NCI-H2196 (cell line): ENCODE results near the gene DNM1.
"Not testable (repeated sequence)": the region's sequence is repeated elsewhere in the genome, so short reads cannot be mapped to it uniquely, and the experiment has no call there.

ENCODE experiments used
- DNase-seq: peaks from one replicate; lab custom pipeline; 2025; ENCODE audit not compliant: unreplicated experiment; lab: John Stamatoyannopoulos, UW

Gene DNM1

DNA sequence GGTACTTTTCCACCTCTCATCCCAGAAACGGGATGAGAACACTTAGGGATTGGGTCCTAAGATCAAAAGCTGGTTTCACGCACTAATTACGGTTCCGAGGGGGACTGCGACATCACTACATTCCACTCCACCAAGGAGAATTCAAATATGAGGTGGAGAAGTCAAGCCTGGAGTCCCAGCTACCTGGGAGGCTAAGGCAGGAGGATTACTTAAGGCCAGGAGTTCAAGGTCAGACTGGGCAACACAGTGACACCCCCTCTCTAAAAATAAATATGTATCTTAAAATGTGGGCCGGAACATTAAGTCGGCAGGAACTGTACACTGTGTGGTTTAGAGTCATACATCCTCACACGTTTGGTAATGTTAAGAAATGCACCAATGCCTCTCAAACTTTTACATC lies 71.1 kb downstream of the DNM1 start:
- no peak for DNase-seq

DNA sequence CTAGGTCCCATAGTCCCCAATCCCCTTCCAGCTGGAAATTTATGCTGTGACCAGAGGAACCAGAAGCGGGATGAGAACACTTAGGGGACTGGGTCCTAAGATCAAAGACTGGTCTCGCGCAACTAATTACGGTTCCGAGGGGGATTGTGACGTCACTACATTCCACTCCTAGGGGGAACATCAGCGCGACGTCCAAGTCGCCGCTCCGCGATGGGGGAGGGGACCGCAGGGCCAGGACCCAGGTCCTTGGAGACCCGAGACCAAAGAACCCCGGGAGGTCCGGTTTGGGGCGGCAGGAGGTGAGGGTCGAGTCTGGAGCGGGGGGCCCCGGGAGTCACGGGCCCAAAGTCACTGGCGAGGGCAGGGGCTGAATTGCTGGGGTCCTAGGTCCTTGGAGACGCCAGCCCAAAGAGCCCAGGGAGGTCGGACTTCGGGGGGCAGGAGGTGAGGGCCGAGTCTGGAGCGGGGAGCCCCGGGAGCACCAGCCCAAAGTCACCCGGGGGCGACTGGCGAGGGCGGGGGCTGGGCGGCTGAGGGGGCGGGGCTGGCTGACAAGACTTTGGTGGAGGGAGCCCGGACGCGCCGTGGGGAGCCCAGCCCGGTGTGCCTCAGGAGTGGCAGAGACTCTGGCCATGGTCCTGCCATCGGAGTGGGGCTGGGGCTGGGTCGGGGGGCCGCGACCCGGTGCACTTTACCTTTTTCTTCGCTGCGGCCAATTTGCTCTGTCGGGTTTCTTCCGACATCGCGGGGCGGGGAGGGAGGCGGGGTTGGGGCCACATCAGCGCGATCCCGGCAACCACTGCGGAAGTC lies 72.2 kb downstream of the DNM1 start, which contains the start of gene GOLGA2:
GOLGA2 (minus strand) TSS at position 810 of the 810 bp plus-strand sequence; CDS start at position 779, 31 bp downstream.
- no peak for DNase-seq

DNA sequence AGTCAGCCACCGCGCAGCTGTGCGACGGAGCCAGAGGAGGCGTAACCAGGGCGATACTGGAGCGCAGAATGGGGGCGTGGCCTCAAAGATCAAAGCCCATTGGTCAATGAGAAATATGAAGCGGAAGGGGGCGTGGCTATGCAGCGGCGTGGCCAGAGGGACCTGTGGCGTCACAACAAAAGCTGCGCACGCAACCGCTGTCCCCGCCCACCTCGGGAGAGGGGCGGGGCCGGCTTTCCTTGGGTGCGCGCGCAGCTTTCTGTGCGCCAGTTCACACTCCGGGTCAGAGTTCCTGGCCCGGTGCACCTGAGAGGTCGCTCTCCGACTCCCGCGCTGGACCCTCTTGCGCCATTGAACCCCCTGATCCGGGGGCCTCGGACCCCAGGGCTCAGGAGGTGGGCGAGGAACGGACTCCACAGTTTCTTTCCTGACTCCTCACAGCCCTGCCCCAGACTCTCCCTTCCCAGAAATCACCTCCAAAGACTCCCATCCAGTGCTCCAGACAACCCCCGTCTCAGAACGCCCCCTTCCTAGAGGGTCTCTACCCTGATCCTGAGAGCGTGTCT lies 72.9 kb downstream of the DNM1 start, which contains the start of gene SWI5:
SWI5 (plus strand) TSS at position 269 of the 566 bp plus-strand sequence.
- peak; percentile 99 for DNase-seq

DNA sequence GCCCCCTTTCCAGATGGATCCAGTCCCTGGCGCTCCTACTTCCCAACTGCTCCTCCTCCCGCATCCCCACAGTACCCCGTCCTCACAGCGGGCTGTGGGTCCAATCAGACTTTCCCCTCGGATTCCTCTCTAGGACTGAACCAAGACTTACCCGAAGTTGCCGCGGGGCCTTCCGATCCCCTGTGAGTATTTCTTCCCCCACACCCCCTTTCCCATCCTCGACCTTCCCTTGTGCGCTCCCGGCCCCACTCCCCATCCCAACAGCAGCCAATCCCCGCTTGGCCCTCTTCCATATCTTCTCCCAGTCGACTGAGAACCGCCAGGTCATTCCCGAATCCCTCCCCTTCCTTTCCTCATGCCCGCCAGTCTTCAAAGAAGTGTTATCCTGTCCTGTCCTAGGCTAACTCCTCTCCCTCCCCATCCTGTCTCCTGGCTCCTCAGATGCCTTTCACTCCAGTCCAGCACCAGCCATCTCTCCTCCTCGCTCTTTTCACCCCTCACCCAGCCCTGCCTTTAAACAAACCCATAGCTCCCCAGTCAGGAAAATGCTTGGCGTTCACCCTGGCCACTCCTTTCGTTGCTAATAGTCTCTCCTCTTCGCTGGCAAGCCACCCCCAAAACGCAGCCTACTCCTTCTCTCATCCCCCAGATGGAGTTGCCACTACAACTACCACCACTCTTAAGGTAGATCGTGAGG lies 73.5 kb downstream of the DNM1 start:
- no peak for DNase-seq

DNA sequence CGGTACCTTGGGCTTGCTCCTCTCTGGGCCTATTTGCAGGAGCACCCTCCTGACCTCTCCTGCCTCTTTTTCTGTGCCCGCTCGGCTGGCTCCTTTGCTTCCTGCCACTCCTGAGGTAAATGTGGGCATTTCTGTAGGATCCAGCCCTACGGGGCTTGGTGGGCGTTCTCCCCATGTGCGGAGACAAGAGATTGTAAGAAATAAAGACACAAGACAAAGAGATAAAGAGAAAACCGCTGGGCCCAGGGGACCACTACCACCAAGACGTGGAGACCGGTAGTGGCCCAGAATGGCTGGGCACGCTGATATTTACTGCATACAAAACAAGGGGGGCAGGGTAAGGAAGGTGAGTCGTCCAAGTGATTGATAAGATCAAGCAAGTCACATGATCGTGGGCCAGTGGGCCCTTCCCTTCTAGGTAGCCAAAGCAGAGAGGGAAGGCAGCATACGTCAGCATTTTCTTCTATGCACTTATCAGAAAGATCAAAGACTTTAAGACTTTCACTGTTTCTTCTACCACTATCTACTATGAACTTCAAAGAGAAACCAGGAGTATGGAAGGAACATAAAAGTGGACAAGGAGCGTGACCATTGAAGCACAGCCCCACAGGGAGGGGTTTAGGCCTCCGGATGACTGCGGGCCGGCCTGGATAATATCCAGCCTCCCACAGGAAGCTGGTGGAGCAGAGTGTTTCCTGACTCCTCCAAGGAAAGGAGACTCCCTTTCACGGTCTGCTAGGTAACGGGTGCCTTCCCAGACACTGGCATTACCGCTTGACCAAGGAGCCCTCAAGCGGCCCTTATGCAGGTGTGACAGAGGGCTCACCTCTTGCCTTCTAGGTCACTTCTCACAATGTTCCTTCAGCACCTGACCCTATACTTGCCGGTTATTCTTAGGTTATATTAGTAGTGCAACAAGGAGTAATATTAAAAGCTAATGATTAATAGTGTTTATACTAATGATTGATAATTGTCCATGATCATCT lies 76.2 kb downstream of the DNM1 start:
- DNase-seq: not testable (repeated sequence)

DNA sequence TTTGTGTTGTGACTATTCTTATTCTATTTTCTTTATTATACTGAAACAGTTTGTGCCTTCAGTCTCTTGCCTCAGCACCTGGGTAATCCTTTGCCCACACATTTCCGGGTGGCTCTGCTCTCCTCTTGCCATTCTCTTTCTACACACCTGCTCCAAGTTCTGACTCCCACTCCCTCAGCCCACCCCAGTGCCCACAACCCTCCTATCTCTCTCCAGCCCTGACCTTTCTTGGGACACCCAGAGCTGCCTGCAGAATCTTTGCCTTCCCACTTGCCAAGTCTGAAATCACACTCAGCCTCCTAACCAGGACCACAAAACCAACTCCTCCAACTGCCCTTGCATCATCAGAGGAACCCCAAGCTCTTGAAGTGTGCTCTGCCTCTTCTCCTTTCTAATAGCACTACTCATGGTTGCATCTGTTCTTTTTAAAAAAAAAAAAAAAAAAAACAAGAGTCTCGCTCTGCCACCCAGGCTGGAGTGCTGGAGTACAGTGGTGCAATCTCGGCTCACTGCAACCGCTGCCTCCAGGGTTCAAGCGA lies 77.0 kb downstream of the DNM1 start:
- no peak for DNase-seq

DNA sequence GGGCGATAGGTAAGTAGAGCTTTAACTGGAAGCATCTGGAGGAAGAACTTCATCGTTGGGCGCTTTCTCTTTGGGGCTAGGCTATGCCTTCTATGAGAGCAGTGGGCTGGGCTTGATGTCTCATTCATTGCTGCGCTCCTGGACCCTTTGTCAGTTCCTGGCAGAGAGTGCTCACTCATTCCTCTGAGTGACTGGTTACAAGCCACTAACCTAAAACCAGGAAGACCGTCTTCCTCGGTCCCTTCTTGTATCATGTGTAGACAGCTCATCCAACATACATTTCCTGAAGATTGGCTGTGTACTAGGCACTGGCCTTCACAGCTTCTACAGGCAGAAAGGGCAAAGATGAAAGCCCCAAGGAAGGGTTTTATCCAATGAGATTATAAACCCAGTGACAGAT lies 79.3 kb downstream of the DNM1 start:
- DNase-seq: no peak

DNA sequence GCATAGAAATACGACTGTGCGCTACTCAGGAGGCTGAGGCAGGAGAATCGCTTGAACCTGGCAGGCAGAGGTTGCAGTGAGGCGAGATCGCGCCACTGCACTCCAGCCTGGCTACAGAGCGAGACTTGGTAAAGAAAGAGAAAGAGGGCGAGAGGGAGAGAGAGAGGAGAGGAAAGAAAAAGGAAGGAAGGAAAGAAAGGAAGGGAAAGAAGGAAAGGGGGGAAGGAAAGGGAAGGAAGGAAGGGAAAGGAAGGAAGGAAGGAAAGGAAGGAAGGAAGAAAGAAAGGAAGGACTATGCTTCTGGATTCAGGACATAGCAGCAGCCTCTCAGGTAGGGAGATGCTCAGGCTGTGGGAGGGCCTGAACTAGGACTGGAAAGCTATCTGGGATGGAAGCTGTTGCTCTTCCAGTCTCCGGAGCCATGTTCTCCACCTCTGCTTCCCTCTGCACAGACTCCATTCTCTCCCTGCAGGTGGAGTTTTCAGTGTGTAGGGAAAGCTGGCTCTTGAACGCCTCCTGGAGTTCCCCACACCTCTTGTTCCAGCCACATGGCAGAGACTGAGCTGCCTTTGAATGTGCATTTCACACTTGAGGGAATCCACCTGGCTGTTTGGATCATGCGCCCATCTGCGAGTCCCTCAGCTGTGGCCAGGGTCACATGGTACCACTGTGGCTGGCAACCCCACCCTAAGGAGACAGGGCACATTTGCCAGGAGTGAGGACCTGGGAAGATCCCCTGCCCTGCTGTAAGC lies 82.0 kb downstream of the DNM1 start:
- DNase-seq: no peak

DNA sequence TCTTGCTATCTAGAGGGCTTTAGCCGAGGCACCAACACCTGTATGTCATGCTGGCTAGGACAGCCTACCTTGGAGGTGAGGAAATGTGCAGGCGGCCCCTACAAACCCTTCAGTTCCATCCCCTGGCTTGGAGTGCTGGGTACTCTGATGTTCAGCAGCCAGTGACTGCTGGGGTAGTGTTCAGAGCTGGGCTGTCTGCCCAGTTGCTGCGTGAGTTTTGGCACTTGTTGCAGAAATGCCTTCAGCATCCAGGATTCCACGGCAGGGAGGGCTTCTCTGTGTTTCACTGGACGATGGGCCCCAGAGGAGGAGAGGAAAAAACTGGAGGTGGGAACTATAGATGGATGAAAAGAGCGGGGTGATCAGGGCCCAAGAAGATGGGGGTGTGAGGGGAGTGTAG lies 83.3 kb downstream of the DNM1 start:
- DNase-seq: peak; percentile 36

DNA sequence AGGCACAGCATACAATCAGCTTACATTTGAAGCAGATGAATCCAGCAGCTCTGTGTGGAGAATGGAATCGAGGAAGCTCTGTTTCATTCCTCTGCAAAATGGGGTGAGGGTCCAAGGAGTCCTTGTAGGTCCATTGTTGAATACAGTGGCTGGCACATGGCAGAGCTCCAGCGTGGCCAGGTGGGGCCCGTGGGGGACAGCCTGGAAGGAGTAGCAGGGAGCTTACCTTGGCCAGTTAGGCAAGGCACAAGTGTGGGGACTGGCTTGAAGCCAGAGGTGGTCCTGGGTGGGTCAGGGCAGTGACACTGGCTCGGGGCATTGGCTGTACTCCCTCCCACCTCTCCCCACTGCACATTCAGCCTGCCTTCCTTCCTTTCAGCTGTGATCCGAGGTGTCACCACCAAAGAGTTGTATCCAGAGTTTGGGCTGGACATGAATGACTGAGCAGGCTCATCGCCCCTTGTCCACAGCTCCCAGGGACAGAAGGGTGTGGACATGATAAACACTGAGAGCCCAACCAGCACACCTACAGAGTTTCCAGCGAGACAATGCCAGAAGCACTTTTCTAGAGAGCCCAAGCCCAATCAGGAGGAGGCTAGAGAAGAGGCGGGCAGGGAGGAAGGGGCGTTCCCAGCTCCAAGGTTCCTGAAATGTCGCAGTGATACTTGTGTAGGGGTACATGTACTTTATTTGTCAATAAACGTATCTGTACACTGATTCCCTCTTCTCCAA lies 85.3 kb downstream of the DNM1 start:
- DNase-seq: no peak

DNA sequence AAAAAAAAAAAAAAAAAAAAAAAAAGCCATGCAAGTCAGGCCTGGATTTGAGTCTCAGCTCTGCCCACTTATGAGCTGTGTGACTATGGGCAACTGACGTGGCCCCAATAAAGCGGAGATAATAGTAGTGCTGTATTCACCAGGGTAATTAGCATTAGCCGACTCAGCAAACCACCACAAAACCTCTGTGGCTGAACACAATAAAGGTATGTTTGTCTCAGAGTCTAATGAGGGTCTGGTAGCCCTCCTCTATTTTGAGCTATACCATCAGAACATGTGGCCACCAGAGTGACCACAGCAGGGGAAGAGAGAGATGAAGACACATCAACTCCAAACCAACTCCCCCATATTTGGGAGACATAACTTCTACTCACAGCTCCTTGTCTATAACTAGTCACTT lies 88.8 kb downstream of the DNM1 start:
- no peak for DNase-seq

DNA sequence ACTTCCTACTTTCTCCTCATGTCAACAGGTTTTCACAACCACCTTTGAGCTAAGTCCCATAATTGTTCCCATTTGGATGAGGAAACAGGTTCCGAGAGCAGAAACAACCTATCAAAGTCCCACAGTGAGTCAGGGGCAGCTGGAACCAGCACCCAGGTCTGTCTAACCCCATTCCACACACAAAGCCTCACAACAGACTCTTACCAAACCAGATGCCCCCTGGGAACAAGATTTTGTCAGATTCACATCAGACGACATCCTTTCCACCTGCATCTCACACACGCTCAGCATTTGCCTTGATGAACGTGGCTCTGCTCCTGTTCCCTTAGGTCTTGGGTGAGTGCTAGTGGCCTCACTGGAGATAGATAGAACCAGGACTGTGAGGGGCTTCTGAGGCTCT lies 89.9 kb downstream of the DNM1 start:
- DNase-seq: no peak

DNA sequence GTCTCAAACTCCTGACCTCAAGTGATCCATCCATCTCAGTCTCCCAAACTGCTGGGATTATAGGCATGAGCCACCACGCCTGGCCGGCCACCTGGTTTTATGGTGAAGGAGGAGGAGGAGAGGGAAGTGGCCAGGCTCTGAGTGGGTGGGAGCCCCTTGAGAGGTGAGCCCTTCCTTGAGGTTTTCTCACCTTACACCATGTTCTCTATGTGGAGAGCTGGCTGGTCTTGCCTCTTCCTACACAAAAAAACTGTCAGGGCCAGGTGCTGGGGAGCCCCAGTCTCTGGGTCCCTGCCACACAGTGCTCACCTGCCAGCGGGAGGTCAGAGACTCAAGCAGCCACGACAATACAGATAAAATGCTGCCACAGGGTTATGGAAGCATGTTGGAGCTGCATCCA lies 91.0 kb downstream of the DNM1 start:
- DNase-seq: no peak

DNA sequence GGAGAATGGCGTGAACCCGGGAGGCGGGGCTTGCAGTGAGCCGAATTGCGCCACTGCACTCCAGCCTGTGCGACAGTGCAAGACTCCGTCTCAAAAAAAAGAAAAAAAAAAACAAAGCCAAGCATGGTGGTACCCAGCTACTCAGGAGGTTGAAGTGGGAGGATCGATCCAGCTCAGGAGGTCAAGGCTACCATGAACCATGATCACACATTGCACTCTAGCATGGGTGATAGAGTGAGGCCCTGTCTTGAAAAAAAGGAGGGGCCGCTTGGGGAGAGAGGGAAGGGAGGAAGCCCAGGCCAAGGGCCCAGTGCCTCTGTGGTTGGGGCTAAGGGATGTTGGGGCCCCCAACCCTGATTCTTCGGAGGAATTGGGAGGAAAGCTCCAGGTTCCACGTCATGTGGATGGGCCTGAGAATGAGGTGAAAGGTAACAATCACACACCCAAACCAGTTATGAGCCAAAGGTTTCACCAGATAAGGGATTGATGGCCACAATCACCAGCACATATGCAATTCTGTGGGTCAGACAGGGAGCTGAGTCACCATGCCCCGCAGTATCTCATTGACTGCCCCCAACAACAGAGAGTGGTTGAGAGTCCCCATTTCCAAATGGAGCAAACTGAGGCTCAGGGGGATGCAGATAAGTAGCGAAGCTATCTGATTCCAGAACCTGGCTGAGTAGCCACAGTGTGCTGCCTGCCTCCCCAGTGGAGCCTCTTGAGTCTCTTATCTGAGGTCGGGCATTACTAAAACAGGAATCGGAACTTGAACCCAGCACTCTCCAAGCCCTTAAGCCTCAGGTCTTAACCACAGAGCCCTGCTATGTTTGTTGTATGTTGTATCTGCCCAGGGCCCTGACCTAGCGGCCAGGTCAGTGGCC lies 93.4 kb downstream of the DNM1 start:
- no peak for DNase-seq

DNA sequence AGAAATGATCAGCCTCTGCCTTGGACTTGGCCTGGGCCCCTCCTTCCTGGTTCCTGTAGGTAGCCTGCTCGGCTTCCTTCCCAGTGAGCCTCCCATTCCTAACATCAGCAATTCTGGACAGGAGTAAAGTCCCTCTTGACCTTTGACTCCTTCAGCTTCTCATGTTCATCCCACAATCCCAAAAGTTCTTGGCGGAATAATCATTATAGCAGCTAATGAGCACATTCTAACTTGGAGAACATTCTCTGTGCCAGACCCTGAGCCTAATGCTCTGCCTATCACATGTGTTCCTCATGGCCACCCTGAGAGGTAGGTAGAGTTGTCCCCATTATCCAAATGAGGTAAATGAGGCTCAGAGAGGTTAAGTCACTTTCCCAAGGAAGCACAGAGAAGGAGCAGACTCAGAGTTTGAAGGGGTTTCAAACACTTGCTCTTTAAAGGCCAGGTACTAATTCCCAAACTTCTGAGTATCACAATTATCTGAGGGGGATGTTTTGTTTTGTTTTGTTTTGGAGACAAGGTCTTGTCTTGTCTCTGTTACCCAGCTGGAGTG lies 94.1 kb downstream of the DNM1 start:
- DNase-seq: no peak

DNA sequence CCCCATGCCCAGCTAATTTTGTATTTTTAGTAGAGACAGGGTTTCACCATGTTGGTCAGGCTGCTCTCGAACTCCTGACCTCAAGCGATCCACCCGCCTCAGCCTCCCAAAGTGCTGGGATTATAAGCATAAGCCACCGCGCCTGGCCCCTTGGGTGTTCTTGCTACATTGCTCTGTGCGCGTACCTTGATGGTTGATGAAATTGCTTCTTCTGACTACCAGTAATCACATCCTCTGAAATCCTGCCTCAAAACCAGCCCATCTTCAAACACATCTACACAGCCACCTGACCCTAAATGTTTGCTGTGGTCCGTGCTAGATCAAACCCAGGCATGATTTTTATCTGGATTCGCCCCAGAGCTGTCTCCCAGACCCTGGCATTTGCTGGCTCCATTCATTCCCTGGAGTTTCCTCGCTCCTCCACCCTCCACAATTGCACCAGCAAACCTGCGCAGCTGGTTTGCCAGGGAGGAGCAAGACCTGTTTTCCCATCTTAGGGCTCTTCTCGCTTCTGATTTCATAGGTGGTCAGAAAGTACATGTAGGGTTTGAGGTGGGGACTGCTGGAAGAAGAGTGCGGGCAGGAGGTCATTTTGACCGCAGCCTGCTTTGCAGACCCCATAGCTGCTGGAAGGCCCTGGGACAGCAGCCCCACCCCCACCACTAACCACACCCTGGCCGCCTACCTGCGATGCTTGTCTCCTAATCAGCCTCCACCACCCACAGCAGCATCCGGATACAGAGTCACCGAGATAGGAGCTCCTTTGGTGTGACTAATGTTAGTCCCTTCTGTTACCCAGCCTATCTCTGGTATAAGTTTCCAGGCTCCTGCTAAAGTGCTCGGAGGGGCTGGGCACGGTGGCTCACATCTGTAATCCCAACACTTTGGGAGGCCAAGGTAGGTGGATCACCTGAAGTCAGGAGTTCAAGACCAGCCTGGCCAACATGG lies 95.6 kb downstream of the DNM1 start:
- DNase-seq: no peak
